K562 (cell line): ENCODE data around the gene UQCR11. TPM values are rescaled to one million over a fixed set of nuclear protein-coding genes. Genes with fewer than 3 reads are reported as not detected.

Source experiments
- CHD4 ChIP-seq: fragments of 200-600 bp; sonication (generic); IDR thresholded peaks from 3 replicates; pipeline ENCODE4 v1.6.1; 2012; ENCODE audit warnings: low read depth, mild to moderate bottlenecking, mixed read lengths, low read length, inconsistent platforms; ENCODE audit not compliant: insufficient read depth, insufficient replicate concordance, poor library complexity, severe bottlenecking
- CREBBP ChIP-seq: IDR thresholded peaks from one replicate; pipeline ENCODE4 v1.6.1; 2012; ENCODE audit warnings: low read depth, mild to moderate bottlenecking, control low read depth, inconsistent platforms, low read length
- E2F3 ChIP-seq: fragments of 250-450 bp; sonication (Bioruptor Pico); IDR thresholded peaks from 2 replicates; pipeline ENCODE4 v1.4.0; 2020; ENCODE audit warnings: mild to moderate bottlenecking
- ELF1 ChIP-seq: fragments of 200-800 bp; sonication (Bioruptor generic); IDR thresholded peaks from 2 replicates; pipeline ENCODE4 v1.6.1; 2016; ENCODE audit warnings: missing genetic modification characterization, missing compliant biosample characterization
- FOXM1 ChIP-seq, 2 experiments: fragments of 450-650 bp in 1 of 2; sonication (generic) in 1 of 2; formaldehyde crosslinking in 1 of 2; IDR thresholded peaks; 2 replicates each; pipeline versions ENCODE4 v1.6.1 to v1.9.0; 2017 to 2022; ENCODE audit warnings: low read depth in 2 of 2, mild to moderate bottlenecking in 2 of 2, missing genetic modification reagents in 1 of 2, moderate library complexity in 1 of 2
- GTF2A2 ChIP-seq: IDR thresholded peaks from 2 replicates; pipeline ENCODE4 v1.6.1; 2016; ENCODE audit warnings: mild to moderate bottlenecking, missing genetic modification characterization, missing compliant biosample characterization
- MTA1 ChIP-seq: fragments of 450-650 bp; IDR thresholded peaks from 2 replicates; pipeline ENCODE4 v1.6.1; 2017; ENCODE audit warnings: borderline replicate concordance
- PCBP2 ChIP-seq: fragments of 200-400 bp; formaldehyde crosslinking; IDR thresholded peaks from 2 replicates; pipeline ENCODE4 v1.6.1; 2018; ENCODE audit warnings: low read length, low read depth, mild to moderate bottlenecking, moderate library complexity; ENCODE audit not compliant: poor library complexity, severe bottlenecking
- RAD51 ChIP-seq: fragments of 450-650 bp; IDR thresholded peaks from 2 replicates; pipeline ENCODE4 v1.7.1; 2016; ENCODE audit warnings: low read depth, mild to moderate bottlenecking, borderline replicate concordance
- SAP30 ChIP-seq: fragments of 200-600 bp; sonication (generic); IDR thresholded peaks from 2 replicates; pipeline ENCODE4 v1.6.1; 2012; ENCODE audit warnings: borderline replicate concordance, low read depth, mild to moderate bottlenecking, moderate library complexity, low read length, control low read depth, inconsistent platforms; ENCODE audit not compliant: insufficient read depth, poor library complexity, severe bottlenecking
- SETDB1 ChIP-seq: IDR thresholded peaks from one replicate; pipeline ENCODE4 v1.6.1; 2012; ENCODE audit warnings: low read length, control low read depth, inconsistent platforms
- SIRT6 ChIP-seq: IDR thresholded peaks from one replicate; pipeline ENCODE4 v1.6.1; 2012; ENCODE audit warnings: low read depth, mild to moderate bottlenecking, control low read depth, inconsistent platforms, low read length, moderate library complexity
- SMAD2 ChIP-seq: fragments of 150-350 bp; IDR thresholded peaks from 2 replicates; pipeline ENCODE4 v1.6.1; 2014; ENCODE audit warnings: low read depth, mild to moderate bottlenecking, low read length
- STAT5B ChIP-seq: fragments of 250-450 bp; sonication (Bioruptor Pico); IDR thresholded peaks from 2 replicates; pipeline ENCODE4 v1.8.0; 2021; ENCODE audit warnings: mild to moderate bottlenecking, inconsistent platforms
- XRCC3 ChIP-seq: fragments of 450-650 bp; IDR thresholded peaks from 2 replicates; pipeline ENCODE4 v1.6.1; 2017; ENCODE audit warnings: mild to moderate bottlenecking, moderate library complexity
- ZC3H11A ChIP-seq: IDR thresholded peaks from 2 replicates; pipeline ENCODE4 v1.6.1; 2012; ENCODE audit warnings: low read depth, low read length, improper control_type of control experiment
- ZEB2 ChIP-seq: fragments of 450-650 bp; IDR thresholded peaks from 2 replicates; pipeline ENCODE4 v1.6.1; 2016
- ZNF134 ChIP-seq: fragments of 250-450 bp; sonication (Bioruptor Pico); conservative IDR thresholded peaks from 2 replicates; pipeline ENCODE4 v1.4.0; 2020
- ZNF316 ChIP-seq: fragments of 450-650 bp; IDR thresholded peaks from 2 replicates; pipeline ENCODE4 v1.6.1; 2016
- ZSCAN32 ChIP-seq: fragments of 450-650 bp; formaldehyde crosslinking; IDR thresholded peaks from 2 replicates; pipeline ENCODE4 v1.4.0; 2020; ENCODE audit warnings: mild to moderate bottlenecking, moderate library complexity
- polyA plus RNA-seq, 8 experiments: library from polyadenylated mRNA; depleted of rRNA in 4 of 8; stranded (reverse) in 5 of 8; unstranded in 3 of 8; fragments of >200 nt; fragmentation: Nextera tagmentation in 2 of 8; fragmentation: Illumina TruSeq in 1 of 8; extraction: Ambion mirVana in 2 of 8; extraction: Trizol in 1 of 8; gene quantifications; 2 replicates each; pipeline versions ENCODE4 v1.2.1 to v1.2.3, GENCODE V29; 2011 to 2014; ENCODE audit warnings: inconsistent platforms in 1 of 8, missing spikeins in 1 of 8
- total RNA-seq, 7 experiments: library from RNA; depleted of rRNA in 6 of 7; stranded (reverse); fragments of >200 nt in 6 of 7; fragmentation: Illumina TruSeq in 2 of 7; extraction: Trizol in 2 of 7; gene quantifications; 2 replicates each; pipeline versions ENCODE4 v1.2.1 to v1.2.3, GENCODE V29; 2011 to 2021; ENCODE audit warnings: low replicate concordance in 1 of 7
- TF ChIP-seq, protein P1 (sequence below): fragments of 250-450 bp; sonication (Bioruptor Pico); IDR thresholded peaks from 2 replicates; pipeline ENCODE4 v1.8.0; 2022; ENCODE audit warnings: moderate library complexity, mild to moderate bottlenecking, inconsistent platforms
- TF ChIP-seq, protein P2 (sequence below): sonication (generic); formaldehyde crosslinking; IDR thresholded peaks from 2 replicates; pipeline ENCODE4 v1.8.1; 2023; ENCODE audit warnings: mild to moderate bottlenecking, missing genetic modification reagents
- TF ChIP-seq, protein P3 (sequence below): fragments of 450-650 bp; formaldehyde crosslinking; IDR thresholded peaks from 2 replicates; pipeline ENCODE4 v1.4.0; 2020; ENCODE audit warnings: mild to moderate bottlenecking, moderate library complexity

The UQCR11 gene
- total and polyA plus RNA-seq, 9 of the 15 experiments (the other 6 are each of a cell fraction or from before 2014, with no cell fraction given) = 57.6 to 394 (median 259) TPM

- TF ChIP-seq, protein P1, sequence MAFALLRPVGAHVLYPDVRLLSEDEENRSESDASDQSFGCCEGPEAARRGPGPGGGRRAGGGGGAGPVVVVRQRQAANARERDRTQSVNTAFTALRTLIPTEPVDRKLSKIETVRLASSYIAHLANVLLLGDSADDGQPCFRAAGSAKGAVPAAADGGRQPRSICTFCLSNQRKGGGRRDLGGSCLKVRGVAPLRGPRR = no peak
- TF ChIP-seq E2F3 (CRISPR knock-in tag) = peak; percentile 55
- TF ChIP-seq SETDB1 = no peak
- no peak for TF ChIP-seq STAT5B (CRISPR knock-in tag)
- no peak for TF ChIP-seq ZC3H11A
- peak; percentile 57 for TF ChIP-seq ZSCAN32 (CRISPR knock-in tag)
- no peak for TF ChIP-seq SAP30
- no peak for TF ChIP-seq ZNF316
- TF ChIP-seq ZEB2 = no peak
- no peak for TF ChIP-seq CREBBP
- TF ChIP-seq XRCC3 = no peak
- no peak for TF ChIP-seq CHD4
- 0 out of 2 replicates have a peak, but pooled peaks have one; percentile 32 for TF ChIP-seq ELF1 (tag)
- peak; percentile 65 for TF ChIP-seq FOXM1 (IDR thresholded peaks at IDR 0.05; ENCODE audit: low read depth)
- TF ChIP-seq FOXM1 (CRISPR knock-in tag; IDR thresholded peaks at IDR 0.05; ENCODE audit: low read depth) = no peak
- TF ChIP-seq MTA1 = peak; percentile 88
- peak; percentile 76 for TF ChIP-seq GTF2A2
- no peak for TF ChIP-seq ZNF134 (CRISPR knock-in tag)
- no peak for TF ChIP-seq PCBP2
- TF ChIP-seq SMAD2 = no peak
- no peak for TF ChIP-seq SIRT6
- TF ChIP-seq, protein P2, sequence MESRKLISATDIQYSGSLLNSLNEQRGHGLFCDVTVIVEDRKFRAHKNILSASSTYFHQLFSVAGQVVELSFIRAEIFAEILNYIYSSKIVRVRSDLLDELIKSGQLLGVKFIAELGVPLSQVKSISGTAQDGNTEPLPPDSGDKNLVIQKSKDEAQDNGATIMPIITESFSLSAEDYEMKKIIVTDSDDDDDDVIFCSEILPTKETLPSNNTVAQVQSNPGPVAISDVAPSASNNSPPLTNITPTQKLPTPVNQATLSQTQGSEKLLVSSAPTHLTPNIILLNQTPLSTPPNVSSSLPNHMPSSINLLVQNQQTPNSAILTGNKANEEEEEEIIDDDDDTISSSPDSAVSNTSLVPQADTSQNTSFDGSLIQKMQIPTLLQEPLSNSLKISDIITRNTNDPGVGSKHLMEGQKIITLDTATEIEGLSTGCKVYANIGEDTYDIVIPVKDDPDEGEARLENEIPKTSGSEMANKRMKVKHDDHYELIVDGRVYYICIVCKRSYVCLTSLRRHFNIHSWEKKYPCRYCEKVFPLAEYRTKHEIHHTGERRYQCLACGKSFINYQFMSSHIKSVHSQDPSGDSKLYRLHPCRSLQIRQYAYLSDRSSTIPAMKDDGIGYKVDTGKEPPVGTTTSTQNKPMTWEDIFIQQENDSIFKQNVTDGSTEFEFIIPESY = no peak
- TF ChIP-seq, protein P3, sequence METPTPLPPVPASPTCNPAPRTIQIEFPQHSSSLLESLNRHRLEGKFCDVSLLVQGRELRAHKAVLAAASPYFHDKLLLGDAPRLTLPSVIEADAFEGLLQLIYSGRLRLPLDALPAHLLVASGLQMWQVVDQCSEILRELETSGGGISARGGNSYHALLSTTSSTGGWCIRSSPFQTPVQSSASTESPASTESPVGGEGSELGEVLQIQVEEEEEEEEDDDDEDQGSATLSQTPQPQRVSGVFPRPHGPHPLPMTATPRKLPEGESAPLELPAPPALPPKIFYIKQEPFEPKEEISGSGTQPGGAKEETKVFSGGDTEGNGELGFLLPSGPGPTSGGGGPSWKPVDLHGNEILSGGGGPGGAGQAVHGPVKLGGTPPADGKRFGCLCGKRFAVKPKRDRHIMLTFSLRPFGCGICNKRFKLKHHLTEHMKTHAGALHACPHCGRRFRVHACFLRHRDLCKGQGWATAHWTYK = peak; percentile 53; the same call in 1 of the 2 replicates
- TF ChIP-seq RAD51 = peak; percentile 68
Observed at GRCh38 chr19:1652471-1653299, 47.4 kb upstream of the UQCR11 start, which contains the start of gene TCF3 (continued).
